HG02610 (cell line): ENCODE measurements around the gene BLOC1S2.
A peak's percentile ranks its signal among the peaks of the same experiment; 100 is the strongest.
"Not testable (repeated sequence)": the region's sequence is repeated elsewhere in the genome, so short reads cannot be mapped to it uniquely, and the experiment has no call there.

ENCODE experiments used
- ATAC-seq: cut with Tn5 transposase; IDR thresholded peaks from one replicate; pipeline ENCODE4 v1.9.1; 2021; ENCODE audit warnings: mild to moderate bottlenecking, moderate library complexity; ENCODE audit not compliant: unreplicated experiment

The BLOC1S2 gene

GRCh38 chr10:100292300-100292699 is 5.8 kb upstream of the BLOC1S2 start:
- ATAC-seq: not testable (repeated sequence)

GRCh38 chr10:100291356-100291755 is 4.9 kb upstream of the BLOC1S2 start:
- no peak for ATAC-seq

- no peak for ATAC-seq
Observed at GRCh38 chr10:100289641-100290040, 3.2 kb upstream of the BLOC1S2 start.

- no peak for ATAC-seq
Observed at GRCh38 chr10:100288196-100288595, 1.7 kb upstream of the BLOC1S2 start.

DNA sequence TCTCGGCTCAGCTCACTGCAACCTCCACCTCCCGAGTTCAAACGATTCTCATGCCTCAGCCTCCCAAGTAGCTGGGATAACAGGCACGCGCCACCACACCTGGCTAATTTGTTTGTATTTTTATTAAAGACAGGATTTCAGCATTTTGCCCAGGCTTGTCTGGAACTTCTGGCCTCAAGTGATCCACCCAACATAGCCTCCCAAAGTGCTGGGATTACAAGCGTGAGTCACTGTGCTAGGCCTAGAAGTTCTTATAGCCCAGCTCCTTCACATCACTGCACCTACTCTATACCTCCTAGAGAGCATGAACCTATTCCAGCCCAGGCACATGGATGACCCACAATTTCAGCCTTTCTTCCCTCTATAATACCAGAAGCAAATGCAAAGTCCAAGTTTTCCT is 1.3 kb upstream of the BLOC1S2 start:
- ATAC-seq: no peak

GRCh38 chr10:100285326-100285725 is 1.2 kb downstream of the BLOC1S2 start:
- not testable (repeated sequence) for ATAC-seq

GRCh38 chr10:100282907-100283306 is 3.6 kb downstream of the BLOC1S2 start:
- no peak for ATAC-seq

DNA sequence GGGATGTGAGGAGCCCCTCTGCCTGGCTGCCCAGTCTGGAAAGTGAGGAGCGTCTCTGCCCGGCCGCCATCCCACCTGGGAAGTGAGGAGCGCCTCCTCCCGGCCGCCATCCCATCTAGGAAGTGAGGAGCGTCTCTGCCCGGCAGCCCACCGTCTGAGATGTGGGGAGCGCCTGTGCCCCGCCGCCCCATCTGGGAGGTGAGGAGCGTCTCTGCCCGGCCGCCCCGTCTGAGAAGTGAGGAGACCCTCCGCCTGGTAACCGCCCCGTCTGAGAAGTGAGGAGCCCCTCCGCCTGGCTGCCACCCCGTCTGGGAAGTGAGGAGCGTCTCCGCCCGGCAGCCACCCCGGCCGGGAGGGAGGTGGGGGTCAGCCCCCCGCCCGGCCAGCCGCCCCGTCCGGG is 9.5 kb downstream of the BLOC1S2 start:
- ATAC-seq: not testable (repeated sequence)

- peak; percentile 68 for ATAC-seq
Observed at GRCh38 chr10:100267239-100268104, 19.0 kb downstream of the BLOC1S2 start, which contains the start of gene CWF19L1. TSS of gene CWF19L1 (minus strand) at chr10:100267638. CDS start at chr10:100267593, 45 bp downstream.

DNA sequence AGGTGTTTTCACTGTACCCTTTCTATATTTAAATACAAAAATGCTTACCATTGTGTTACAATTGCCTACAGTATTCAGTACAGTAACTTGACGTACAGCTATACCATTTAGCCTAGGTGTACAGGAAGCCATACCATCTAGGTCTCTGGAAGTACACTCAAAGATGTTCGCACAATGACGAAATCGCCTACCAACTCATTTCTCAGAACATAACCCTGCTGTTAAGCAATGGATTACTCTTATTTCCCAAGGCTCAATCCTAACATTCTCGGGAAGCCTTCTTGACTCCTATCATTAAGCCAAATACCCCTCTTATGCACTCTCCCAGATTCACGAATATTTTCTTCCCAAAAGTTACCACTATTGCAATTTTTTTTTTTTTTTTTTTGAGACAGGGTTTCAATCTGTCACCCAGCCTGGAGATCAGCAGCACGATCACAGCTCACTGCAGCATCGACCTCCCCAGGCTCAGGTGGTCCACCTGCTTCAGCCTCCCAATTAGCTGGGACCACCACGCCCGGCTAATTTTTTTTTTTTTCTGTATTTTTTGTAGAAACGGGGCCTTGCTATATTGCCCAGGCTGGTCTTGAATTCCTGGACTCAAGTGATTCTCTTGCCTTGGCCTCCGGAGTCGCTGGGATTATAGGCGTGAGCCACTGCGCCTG is 20.5 kb downstream of the BLOC1S2 start:
- no peak for ATAC-seq

DNA sequence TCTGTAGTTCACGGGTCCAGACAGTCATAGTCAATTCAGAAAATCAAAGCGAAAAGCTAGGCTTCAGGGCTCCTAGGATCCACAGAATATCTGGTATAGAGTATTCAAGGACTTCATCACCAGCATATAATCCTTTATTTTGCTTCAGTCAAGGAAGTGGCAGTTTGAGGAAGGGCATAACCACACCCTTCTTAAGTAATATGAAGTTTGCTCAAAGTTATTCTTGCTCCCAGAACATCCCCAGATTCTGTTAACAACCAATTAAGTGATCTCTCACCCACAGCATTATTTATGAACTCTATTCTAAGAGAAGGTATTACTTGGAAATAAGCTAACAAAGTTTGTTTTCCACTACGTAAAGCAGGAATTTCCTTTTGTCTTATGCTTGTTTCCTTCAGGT is 32.3 kb downstream of the BLOC1S2 start:
- no peak for ATAC-seq

GRCh38 chr10:100253041-100253440 is 33.4 kb downstream of the BLOC1S2 start:
- ATAC-seq: no peak

- ATAC-seq: no peak
Observed at GRCh38 chr10:100248820-100249219, 37.7 kb downstream of the BLOC1S2 start.

DNA sequence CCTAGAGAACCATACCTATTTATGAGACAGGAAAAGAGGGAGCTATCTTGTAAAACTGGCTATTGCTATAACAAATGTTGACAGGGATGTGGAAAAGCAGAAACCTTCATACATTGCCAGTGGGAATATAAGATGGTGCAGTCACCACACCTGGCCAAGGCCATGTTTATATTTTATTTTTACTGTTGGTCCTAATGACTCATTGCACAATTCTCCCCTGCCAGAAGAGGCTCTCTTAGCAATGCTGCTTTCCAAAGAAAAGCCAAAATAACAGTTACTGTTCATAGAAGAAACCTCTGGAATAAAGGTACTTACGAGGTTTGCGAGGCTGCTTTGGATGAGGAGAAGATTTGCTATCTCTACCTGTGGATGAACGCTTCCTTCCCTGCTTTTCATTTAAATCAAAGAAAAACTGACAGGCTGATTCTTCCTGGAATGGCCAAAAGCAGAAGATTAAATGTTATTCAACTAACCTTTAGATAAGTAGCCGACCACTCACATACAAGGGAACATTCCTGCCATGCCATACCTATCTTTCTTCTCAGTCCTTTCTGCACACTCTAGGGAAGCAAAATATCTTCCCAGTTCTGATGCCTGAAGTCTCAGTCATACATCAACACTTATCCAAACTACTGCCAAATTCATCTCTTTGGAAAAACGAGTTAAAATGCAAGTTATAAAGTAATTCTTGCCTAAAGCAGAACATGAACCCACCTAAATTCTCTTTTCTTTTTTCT is 40.8 kb downstream of the BLOC1S2 start:
- ATAC-seq: no peak

DNA sequence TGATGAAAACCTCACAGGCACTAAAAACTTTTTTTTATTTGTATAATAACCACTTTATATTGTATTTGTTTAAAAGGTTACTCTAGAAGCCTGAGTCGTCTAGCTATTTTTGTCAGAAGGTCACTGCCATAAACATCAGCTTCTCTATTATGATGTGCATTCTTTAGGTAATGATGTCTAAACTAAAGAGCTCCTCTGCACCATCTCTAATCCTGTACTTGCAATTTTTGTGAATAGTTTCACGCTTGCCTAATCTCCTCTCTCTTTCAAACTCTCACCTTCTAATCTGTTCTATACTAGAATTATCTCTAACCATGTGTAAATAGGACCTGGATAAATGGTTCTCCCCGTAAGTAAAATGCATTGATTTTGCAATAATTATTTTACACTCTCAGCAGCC is 46.6 kb downstream of the BLOC1S2 start:
- no peak for ATAC-seq

- ATAC-seq: peak; percentile 61
Observed at GRCh38 chr10:100238429-100238828, 48.1 kb downstream of the BLOC1S2 start.

GRCh38 chr10:100232101-100232500 is 54.4 kb downstream of the BLOC1S2 start:
- no peak for ATAC-seq

- no peak for ATAC-seq
Observed at GRCh38 chr10:100229819-100230422, 56.6 kb downstream of the BLOC1S2 start.

- no peak for ATAC-seq
Observed at GRCh38 chr10:100223879-100224278, 62.6 kb downstream of the BLOC1S2 start.
